ENCODE results near the gene OR52A5.

DNA sequence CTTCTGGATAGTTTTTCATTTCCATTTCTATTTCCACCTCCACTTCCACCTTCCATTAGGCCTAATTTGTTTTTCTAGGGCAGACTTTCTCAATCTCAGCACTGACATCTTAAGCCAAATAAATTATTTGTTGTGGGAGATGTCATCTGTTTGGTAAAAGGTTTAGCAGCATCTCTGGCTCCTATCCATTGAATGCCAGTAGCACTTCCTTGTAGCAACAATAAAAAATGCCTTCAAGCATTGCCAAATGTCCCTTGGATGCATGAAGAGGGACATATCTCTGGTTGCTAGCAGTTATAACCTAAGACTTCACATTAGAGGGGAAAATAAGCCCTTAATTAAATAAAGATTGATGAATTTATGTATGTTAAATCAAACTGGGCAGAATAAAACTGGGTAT lies 1.9 kb downstream of the OR52A5 start:
- TF ChIP-seq, protein P1, sequence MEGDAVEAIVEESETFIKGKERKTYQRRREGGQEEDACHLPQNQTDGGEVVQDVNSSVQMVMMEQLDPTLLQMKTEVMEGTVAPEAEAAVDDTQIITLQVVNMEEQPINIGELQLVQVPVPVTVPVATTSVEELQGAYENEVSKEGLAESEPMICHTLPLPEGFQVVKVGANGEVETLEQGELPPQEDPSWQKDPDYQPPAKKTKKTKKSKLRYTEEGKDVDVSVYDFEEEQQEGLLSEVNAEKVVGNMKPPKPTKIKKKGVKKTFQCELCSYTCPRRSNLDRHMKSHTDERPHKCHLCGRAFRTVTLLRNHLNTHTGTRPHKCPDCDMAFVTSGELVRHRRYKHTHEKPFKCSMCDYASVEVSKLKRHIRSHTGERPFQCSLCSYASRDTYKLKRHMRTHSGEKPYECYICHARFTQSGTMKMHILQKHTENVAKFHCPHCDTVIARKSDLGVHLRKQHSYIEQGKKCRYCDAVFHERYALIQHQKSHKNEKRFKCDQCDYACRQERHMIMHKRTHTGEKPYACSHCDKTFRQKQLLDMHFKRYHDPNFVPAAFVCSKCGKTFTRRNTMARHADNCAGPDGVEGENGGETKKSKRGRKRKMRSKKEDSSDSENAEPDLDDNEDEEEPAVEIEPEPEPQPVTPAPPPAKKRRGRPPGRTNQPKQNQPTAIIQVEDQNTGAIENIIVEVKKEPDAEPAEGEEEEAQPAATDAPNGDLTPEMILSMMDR (IDR thresholded peaks at IDR 0.05): no peak
- TF ChIP-seq POLR2A (IDR thresholded peaks at IDR 0.05; ENCODE audit: low read depth): no peak
